Caco-2 (cell line): ENCODE results near the gene FAM89B. TPM values are rescaled to one million over a fixed set of nuclear protein-coding genes. Genes with fewer than 3 reads are reported as not detected.

Experiments used
- BruUV-seq: library from RNA; stranded (reverse); fragments of 400-500 nt; replicated peaks from 2 replicates; lab custom pipeline; 2021; lab: Mats Ljungman, UMichigan
- CTCF ChIA-PET: fragments of 300-600 bp; sonication (Branson Sonifier 250); formaldehyde crosslinking; loops from one replicate; lab custom pipeline; 2022; ENCODE audit warnings: antibody characterized with exemption; lab: Charles Lee
- POLR2A ChIA-PET: fragments of 300-600 bp; sonication (Branson Sonifier 250); formaldehyde crosslinking; loops from one replicate; lab custom pipeline; 2022; ENCODE audit warnings: antibody characterized with exemption; lab: Charles Lee
- DNase-seq, 2 experiments: peaks; one replicate each; pipeline versions ENCODE4 v3.0.0 to v3.0.0-alpha.2; 2020 to 2022
- H3K27me3 ChIP-seq: replicated peaks from 2 replicates; pipeline ENCODE4 v1.6.0; 2011; ENCODE audit warnings: low read length; ENCODE audit not compliant: control insufficient read depth, insufficient read depth
- H3K36me3 ChIP-seq: 2 replicates; pipeline ENCODE4 v1.5.1; 2011; ENCODE audit warnings: low read length; ENCODE audit not compliant: control insufficient read depth, insufficient read depth
- H3K4me1 ChIP-seq: fragments of 250-450 bp; sonication (Bioruptor Pico); 2 replicates; pipeline ENCODE4 v1.5.1; 2020; ENCODE audit warnings: mild to moderate bottlenecking
- H3K4me3 ChIP-seq: 2 replicates; pipeline ENCODE4 v1.5.1; 2011; ENCODE audit warnings: low read depth, mild to moderate bottlenecking, control low read depth, low read length
- H3K9me3 ChIP-seq: fragments of 250-450 bp; sonication (Bioruptor Pico); 2 replicates; pipeline ENCODE4 v1.5.1; 2020; ENCODE audit warnings: mild to moderate bottlenecking, moderate library complexity
- H3K27ac Mint-ChIP-seq: one replicate; pipeline ENCODE4 v1.8.0; 2022; ENCODE audit warnings: mixed read lengths; ENCODE audit not compliant: unreplicated experiment
- H3K27me3 Mint-ChIP-seq: one replicate; pipeline ENCODE4 v1.8.0; 2022; ENCODE audit warnings: mixed read lengths; ENCODE audit not compliant: insufficient read depth, unreplicated experiment
- H3K36me3 Mint-ChIP-seq: one replicate; pipeline ENCODE4 v1.8.0; 2022; ENCODE audit warnings: mild to moderate bottlenecking, mixed read lengths; ENCODE audit not compliant: insufficient read depth, unreplicated experiment
- H3K4me1 Mint-ChIP-seq: one replicate; pipeline ENCODE4 v1.8.0; 2022; ENCODE audit warnings: low read depth, mixed read lengths; ENCODE audit not compliant: unreplicated experiment
- H3K4me3 Mint-ChIP-seq: one replicate; pipeline ENCODE4 v1.8.0; 2022; ENCODE audit warnings: mild to moderate bottlenecking, moderate library complexity, mixed read lengths; ENCODE audit not compliant: unreplicated experiment
- H3K9me3 Mint-ChIP-seq: one replicate; pipeline ENCODE4 v1.8.0; 2022; ENCODE audit warnings: mixed read lengths; ENCODE audit not compliant: unreplicated experiment
- CTCF ChIP-seq, 2 experiments: fragments of 200-600 bp in 1 of 2; IDR thresholded peaks; 1 replicate in 1 of 2; 2 replicates in 1 of 2; pipeline versions ENCODE4 v1.5.1 to v1.8.0; 2011 to 2022; ENCODE audit warnings: antibody characterized with exemption in 1 of 2, control low read depth in 1 of 2, inconsistent platforms in 1 of 2, low read depth in 1 of 2, low read length in 1 of 2, mild to moderate bottlenecking in 1 of 2, moderate library complexity in 1 of 2; ENCODE audit not compliant: insufficient read depth in 1 of 2, severe bottlenecking in 1 of 2, unreplicated experiment in 1 of 2
- intact Hi-C: fragments of 100-400 bp; cut with micrococcal nuclease; formaldehyde crosslinking; loops from one replicate; pipeline ENCODE4 v1.10.0; 2022; ENCODE audit not compliant: unreplicated experiment
- total RNA-seq: library from RNA; stranded (reverse); gene quantifications from 2 replicates; pipeline ENCODE4 v1.2.3, GENCODE V29; 2022

The FAM89B gene
- total RNA-seq, 1 experiment from 2014 or later = 26.9 TPM

DNA sequence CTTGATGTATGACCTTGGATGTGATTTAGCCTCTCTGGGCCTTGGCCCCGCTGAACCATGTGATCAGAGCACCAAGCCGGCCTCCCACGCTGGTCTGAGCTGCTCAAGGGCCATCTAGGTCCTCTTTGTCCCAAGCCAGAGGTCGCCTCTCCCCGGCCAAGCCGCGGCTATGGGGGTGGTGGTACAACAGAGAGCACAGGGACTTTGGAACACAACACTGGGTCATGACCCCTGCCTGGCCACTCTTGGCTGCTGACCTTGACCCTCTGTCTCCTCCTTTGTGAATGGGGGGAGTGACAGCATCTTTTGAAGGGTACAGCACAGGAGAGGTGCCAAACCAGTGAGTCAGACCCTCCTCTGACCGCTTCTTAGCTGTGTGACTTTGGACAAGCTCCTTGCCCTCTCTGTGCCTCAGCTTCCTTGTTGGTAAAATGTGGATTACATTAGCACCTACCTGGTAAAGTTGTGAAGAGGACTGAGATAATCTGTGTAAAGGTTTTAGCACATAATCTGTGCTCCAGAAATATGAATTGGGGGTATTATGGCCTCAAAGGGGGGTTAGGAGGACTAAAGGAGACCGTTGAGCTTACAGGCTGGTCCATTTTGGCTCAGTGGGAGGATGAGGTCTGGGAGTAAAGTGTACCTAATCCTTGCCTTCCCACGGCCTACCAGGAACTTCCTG, 42.7 kb upstream of the FAM89B start:
- Histone ChIP-seq H3K4me1 (peaks cover 9% of the 10 kb centered on the region), H3K9me3 (no peaks in the 10 kb centered on the region), H3K4me3 (no peak overlapping the region), H3K27me3 (no peaks in the 10 kb centered on the region), H3K36me3 (peaks cover 15% of the 10 kb centered on the region)
- intact Hi-C loops = no loop called here
- no peak for TF ChIP-seq CTCF (IDR thresholded peaks at IDR 0.05; ENCODE audit: insufficient read depth in 1 of 2, low read depth in 1 of 2, low read length in 1 of 2, severe bottlenecking in 1 of 2, unreplicated experiment in 1 of 2)
- DNase-seq = no peak
- Mint-ChIP-seq H3K27ac (no peak overlapping the region), H3K36me3 (peaks cover 67% of the 10 kb centered on the region), H3K9me3 (no peaks in the 10 kb centered on the region), H3K4me1 (peaks cover 8% of the 10 kb centered on the region), H3K27me3 (no peaks in the 10 kb centered on the region), H3K4me3 (no peak overlapping the region)
- no TSS peak for BruUV-seq
- CTCF ChIA-PET = interaction anchor here (0.7 to 2.0 kb wide), 2 partner anchors 11 to 22 kb away, joined by 3 to 5 read pairs; no protein-coding TSS in a partner anchor
- POLR2A ChIA-PET = no interaction called here

DNA sequence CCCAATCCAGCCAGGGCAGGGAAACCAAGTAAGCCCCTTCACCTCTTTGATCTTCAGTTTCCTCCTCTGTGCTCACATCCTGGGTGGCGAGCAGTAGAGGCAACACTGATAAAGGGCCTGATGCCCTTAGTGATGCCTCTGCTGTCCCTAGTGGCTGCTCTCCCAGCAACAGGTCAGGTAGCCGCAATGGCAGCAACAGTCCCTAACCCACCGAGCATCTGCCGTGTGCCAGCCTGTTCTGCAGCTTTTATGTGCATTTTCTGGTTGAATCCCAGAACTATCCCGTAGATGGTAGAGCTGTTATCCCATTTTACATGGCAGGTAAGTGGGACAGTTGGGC, 42.2 kb upstream of the FAM89B start:
- no peak for DNase-seq
- peaks cover 9% of the 10 kb centered on the region for H3K4me1 ChIP-seq
- Mint-ChIP-seq H3K9me3 (no peaks in the 10 kb centered on the region), H3K36me3 (peaks cover 72% of the 10 kb centered on the region), H3K27me3 (no peaks in the 10 kb centered on the region), H3K4me1 (peaks cover 6% of the 10 kb centered on the region), H3K4me3 (no peak overlapping the region), H3K27ac (no peak overlapping the region)
- ChIA-PET CTCF (interaction anchor here (2.0 kb wide), 1 partner anchor 22 kb away, joined by 5 read pairs; no protein-coding TSS in a partner anchor), POLR2A (no interaction called here)
- peaks cover 15% of the 10 kb centered on the region for H3K36me3 ChIP-seq
- no peaks in the 10 kb centered on the region for H3K27me3 ChIP-seq
- peak in 1 of 2 experiments; percentile 65 for TF ChIP-seq CTCF (IDR thresholded peaks at IDR 0.05; ENCODE audit: insufficient read depth in 1 of 2, low read depth in 1 of 2, low read length in 1 of 2, severe bottlenecking in 1 of 2, unreplicated experiment in 1 of 2)
- intact Hi-C loops = no loop called here
- no peak overlapping the region for H3K4me3 ChIP-seq
- BruUV-seq = no TSS peak
- no peaks in the 10 kb centered on the region for H3K9me3 ChIP-seq

GRCh38 chr11:65532388-65533064, 39.8 kb upstream of the FAM89B start:
- Histone ChIP-seq H3K27me3 (no peaks in the 10 kb centered on the region), H3K9me3 (no peaks in the 10 kb centered on the region), H3K4me3 (no peak overlapping the region), H3K4me1 (no peaks in the 10 kb centered on the region), H3K36me3 (peaks cover 15% of the 10 kb centered on the region)
- Mint-ChIP-seq H3K27ac (no peak overlapping the region), H3K27me3 (no peaks in the 10 kb centered on the region), H3K4me3 (no peak overlapping the region), H3K4me1 (peaks cover 6% of the 10 kb centered on the region), H3K36me3 (peaks cover 80% of the 10 kb centered on the region), H3K9me3 (no peaks in the 10 kb centered on the region)
- intact Hi-C loops = no loop called here
- no peak for DNase-seq
- BruUV-seq = no TSS peak
- no peak for TF ChIP-seq CTCF (IDR thresholded peaks at IDR 0.05; ENCODE audit: insufficient read depth in 1 of 2, low read depth in 1 of 2, low read length in 1 of 2, severe bottlenecking in 1 of 2, unreplicated experiment in 1 of 2)
- ChIA-PET CTCF (no interaction called here), POLR2A (no interaction called here)
